Measurements from ENCODE around the gene ARHGDIA.

Gene ARHGDIA

DNA sequence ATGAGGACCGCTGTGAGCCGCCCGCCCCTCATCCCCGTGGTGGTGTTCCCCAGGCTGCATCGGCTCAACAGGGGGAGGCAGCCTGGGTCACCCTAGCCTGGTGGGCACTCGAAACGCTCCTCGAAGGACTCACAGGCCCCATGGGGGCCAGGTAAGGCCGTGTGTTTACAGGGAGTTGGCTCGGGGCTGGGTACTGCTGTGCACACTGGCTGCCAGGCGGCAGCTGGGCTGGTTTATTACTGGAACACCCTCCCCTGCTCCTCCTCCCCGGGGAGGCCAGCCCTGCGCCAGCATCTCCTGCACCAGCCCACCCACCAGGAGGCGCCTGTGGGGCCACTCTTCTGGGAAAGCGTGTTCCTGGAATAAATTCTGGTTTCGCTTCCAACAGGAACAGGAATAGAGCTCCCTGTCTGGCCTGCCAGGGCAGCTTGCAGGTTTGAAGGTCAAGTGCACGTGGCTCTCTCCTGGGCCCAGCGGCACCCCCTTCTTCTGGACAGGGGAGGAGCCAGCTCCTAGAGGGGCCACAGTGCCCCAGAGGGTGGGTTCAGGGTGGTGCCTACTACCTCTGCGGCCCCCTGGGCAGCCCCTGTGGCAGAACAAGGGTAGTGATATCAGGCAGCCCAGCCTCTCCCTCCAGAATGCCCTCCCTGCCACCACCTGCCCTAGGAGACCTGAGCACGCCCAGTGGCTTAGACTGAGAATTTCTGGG is 49.4 kb downstream of the ARHGDIA start:
- no peak for DNase-seq

DNA sequence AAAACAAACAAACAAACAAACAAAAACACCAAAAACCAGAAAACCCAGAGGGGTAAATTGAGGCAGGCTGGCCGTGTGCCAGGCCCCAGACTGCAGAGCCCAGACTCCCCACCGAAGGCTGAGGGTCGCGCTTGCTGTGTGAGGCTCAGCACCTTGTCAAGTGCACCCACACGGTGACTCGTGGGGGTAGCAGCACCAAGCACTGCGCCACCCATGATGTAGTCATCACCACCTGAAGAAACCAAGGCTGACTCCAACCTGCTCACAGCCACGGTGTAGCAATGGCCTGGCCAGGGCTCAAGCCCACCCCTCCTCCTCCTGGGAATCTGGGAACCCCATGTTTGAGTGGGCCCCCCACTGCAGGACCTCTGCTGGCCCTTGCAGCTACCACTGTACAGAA is 50.0 kb downstream of the ARHGDIA start:
- DNase-seq: no peak

DNA sequence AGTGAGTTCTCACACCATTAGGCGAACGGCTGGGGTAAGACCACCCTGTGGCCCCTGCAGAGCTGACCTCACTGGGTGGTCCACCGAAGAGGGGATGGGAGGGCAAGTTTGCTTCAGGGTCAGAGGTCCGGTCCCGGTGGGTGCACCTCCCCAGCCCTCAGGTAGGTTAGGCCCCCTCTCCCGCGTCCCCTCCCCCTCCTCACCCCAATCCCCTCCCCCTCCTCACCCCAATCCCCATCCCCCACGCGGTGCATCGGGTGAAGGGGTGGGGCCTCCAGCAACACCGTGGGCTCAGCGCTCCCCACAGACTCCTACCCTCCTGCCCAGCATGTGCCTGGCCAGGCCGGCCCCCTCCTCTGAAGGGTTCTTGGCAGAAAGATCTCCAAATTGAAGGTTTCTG is 51.4 kb downstream of the ARHGDIA start:
- no peak for DNase-seq

DNA sequence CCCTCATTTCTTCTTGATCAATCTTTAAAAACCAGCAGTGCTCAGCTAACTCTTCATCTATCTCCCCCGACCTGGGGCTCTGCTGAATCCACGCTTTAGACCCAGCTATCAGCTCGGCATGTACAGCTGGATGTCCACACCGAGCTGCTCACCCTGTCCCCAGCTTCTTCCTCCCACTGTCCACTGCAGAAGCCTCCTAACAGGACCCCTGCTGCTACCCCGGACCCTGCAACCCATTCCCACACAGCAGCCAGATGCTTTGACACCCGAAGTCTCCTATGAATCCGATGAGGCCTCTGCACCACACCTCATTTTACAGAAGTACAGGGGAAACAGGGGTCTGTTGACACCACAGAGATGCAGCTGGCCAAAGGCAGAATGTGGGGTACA is 53.4 kb downstream of the ARHGDIA start:
- no peak for DNase-seq
